ENCODE data around the gene SPSB3. TPM values are rescaled to one million over a fixed set of nuclear protein-coding genes. Genes with fewer than 3 reads are reported as not detected.

SPSB3 gene
- total RNA-seq, 1 donor from 2014 or later = 37.3 TPM

- intact Hi-C loops (cut with micrococcal nuclease) = no loop called here
Measured at GRCh38 chr16:1789643-1790045, 7.3 kb upstream of the SPSB3 start.

DNA sequence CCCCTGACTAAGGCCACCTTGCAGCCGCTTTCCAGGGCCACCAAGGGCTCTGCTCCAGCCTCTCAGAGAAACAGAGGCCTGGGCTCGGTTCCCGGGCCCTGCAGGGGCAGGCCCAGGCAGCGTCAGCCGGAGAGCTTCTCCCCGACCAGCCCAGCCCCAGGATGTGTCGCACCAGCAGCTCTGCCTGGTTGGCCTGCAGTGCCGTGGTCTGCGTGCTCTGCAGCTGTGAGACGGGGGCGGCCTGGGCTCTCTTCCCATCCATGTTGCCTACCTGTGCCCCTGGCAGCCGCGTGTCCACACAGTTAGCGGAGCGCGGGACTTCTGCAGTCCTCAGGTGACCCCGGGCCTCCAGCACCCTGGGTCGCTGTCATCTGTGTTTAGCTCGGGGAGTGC lies 6.3 kb upstream of the SPSB3 start:
- intact Hi-C loops (cut with micrococcal nuclease) = no loop called here

GRCh38 chr16:1788095-1788707 lies 5.8 kb upstream of the SPSB3 start:
- intact Hi-C loops (cut with micrococcal nuclease) = no loop called here

DNA sequence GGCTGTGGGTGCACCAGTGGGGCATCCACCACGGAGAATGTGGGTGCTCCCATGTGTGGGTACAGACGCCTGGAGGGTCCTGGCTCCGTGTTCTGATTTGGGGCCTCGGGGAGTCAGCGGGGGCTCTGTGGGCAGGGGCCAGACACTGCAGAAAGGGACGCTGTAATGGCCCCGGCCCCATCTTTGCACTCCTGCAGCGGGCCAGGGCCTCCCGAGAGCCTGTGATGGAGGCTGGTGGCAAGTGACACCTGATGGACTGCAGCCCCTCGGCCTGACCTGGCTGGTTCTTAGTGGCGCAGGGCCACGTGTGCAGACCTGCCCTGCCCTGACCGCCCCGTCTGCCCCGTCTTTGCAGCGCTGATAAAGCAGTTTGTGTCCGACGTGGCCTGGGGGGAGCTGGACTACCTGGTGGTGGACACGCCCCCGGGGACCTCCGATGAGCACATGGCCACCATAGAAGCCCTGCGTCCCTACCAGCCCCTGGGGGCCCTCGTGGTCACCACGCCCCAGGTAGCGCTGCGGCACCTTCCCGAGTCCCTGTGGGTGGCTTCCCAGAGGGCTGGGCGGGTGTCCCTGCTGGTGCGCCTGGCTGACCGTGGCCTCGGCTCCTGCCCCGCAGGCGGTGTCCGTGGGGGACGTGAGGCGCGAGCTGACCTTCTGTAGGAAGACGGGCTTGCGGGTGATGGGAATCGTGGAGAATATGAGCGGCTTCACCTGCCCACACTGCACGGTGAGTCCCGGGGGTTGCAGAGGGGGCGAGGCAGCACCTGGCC lies 5.1 kb upstream of the SPSB3 start:
- intact Hi-C loops (cut with micrococcal nuclease) = loop anchor here (1.0 kb wide), 1 partner anchor 32 kb away; no protein-coding TSS in a partner anchor

GRCh38 chr16:1787056-1787321 lies 4.6 kb upstream of the SPSB3 start:
- intact Hi-C loops (cut with micrococcal nuclease) = loop anchor here (1.0 kb wide), 1 partner anchor 32 kb away; no protein-coding TSS in a partner anchor

DNA sequence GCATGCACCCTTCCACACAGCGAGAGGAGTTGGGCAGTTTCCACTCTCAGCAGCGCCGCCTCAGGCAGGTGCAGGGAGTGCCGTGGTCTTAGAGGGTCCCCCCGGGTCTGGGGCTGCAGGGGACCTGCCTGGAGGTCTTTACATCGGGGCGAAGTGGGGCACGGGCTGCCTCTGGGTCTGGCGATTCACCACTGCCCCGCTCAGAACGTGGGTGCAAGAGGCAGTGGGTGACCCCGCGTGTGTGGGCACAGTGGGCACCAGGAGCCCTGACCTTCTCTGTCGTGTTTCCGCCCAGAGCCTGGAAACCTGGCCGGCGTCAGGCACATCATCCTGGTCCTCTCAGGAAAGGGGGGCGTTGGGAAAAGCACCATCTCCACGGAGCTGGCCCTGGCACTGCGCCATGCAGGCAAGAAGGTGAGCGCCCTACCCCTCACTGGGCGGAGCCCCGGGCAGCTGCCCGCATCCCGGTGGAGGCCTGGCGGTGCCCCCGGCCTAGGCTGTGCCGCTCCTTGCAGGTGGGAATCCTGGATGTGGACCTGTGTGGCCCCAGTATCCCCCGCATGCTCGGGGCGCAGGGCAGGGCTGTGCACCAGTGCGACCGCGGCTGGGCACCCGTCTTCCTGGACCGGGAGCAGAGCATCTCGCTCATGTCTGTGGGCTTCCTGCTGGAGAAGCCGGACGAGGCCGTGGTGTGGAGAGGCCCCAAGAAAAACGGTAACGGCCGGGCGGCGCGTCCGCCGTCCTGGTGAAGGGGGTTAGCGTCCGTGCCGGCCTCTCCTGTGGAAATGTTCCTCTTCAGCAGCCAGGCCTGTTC lies 4.1 kb upstream of the SPSB3 start:
- intact Hi-C loops (cut with micrococcal nuclease) = loop anchor here (1.0 kb wide), 1 partner anchor 33 kb away; no protein-coding TSS in a partner anchor

- intact Hi-C loops (cut with micrococcal nuclease) = no loop called here
Measured at GRCh38 chr16:1785846-1786170, 3.4 kb upstream of the SPSB3 start.

GRCh38 chr16:1784977-1785845 lies 2.8 kb upstream of the SPSB3 start:
- intact Hi-C loops (cut with micrococcal nuclease) = no loop called here

GRCh38 chr16:1781758-1782407 lies 488 bp downstream of the SPSB3 start:
- intact Hi-C loops (cut with micrococcal nuclease) = loop anchor here (1.0 to 2.0 kb wide), 6 partner anchors 9 to 373 kb away; partner anchors contain the start of genes HAGH, MAPK8IP3, MRPS34 and MSRB1

DNA sequence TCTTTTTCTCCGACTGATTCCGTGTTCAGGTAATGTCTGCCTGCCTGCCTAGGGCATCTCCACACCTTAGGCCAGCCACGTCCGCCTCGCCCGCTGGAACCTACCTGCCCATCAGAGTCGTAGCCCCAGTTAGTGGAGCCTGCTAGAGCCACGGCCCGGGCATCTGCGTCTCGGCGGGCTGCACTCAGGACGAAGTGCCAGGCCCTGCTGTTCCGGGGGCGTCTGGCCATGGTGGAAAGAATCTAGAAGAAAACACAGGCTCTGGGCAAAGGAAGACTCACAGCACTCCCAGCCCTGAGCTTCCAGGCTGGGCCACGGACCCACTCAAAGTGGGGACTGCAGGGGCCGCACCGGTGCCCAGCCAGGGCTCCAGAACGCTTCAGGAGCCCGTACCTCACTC lies 1.1 kb downstream of the SPSB3 start:
- intact Hi-C loops (cut with micrococcal nuclease) = no loop called here

DNA sequence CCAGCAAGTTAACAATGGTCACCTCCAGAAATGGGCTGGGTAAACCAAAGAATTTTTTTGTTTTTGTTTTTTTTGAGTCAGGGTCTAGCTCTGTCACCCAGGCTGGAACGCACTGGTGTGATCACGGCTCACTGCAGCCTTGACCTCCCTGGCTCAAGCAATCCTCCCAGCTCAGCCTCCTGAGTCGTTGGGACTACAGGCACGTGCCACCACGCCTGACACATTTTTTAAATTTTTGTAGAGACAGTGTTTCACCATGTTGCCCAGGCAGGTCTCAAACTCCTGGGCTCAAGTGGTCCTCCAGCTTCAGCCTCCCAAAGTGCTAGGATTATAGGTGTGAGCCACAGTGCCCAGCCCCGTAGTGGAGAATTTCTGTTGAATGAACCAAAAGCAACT lies 1.7 kb downstream of the SPSB3 start:
- intact Hi-C loops (cut with micrococcal nuclease) = no loop called here

GRCh38 chr16:1779741-1780676 lies 2.4 kb downstream of the SPSB3 start:
- intact Hi-C loops (cut with micrococcal nuclease) = loop anchor here (10.0 kb wide), 1 partner anchor 245 kb away; the partner anchor contains the start of gene TMEM204

- intact Hi-C loops (cut with micrococcal nuclease) = loop anchor here (10.0 kb wide), 1 partner anchor 244 kb away; the partner anchor contains the start of gene TMEM204
Measured at GRCh38 chr16:1779234-1779701, 3.1 kb downstream of the SPSB3 start.

- intact Hi-C loops (cut with micrococcal nuclease) = loop anchor here (10.0 kb wide), 1 partner anchor 244 kb away; the partner anchor contains the start of gene TMEM204
Measured at GRCh38 chr16:1778200-1779179, 3.9 kb downstream of the SPSB3 start.

DNA sequence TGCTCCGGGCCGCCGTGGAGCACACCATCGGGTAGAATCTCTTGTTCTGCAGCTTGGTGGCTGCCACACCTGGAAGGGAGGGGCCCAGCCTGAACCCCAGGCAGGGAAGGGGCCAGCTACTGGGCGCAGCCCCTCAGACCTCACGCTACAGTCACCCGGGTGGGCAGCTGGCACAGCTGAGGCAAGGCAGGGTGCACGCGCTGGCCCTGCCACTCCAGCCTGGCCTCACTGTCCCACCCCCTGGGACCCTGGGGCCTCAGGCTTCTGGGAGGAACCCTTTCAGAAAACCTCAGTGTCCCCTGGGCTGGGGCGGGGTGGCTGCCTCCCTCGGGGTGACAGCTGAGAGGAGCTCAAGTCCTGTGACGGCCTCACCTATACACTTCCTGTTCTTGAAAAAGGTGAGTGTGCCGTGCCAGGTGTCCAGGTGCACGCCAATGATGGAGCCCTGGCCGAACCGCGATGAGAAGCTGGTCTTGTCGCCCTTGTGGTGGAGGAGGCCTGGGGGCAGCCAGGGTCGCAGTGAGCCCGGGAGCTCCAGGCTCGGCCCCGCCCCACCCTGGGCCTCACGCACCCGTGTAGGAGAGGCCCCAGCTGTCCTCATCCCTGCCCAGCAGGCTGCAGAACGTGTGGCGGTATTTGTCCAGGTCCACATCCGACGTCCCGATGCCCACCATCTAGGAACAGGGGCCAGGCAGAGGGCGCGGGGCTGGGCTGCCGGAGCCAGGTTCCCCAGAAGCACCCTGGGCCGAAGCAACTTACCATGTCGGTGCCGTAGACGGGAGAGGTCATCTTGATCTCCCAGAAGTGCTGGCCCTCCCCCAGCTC lies 4.8 kb downstream of the SPSB3 start:
- intact Hi-C loops (cut with micrococcal nuclease) = loop anchor here (10.0 kb wide), 1 partner anchor 243 kb away; the partner anchor contains the start of gene TMEM204

- intact Hi-C loops (cut with micrococcal nuclease) = loop anchor here (10.0 kb wide), 1 partner anchor 242 kb away; the partner anchor contains the start of gene TMEM204
Measured at GRCh38 chr16:1776991-1777374, 5.4 kb downstream of the SPSB3 start.

- intact Hi-C loops (cut with micrococcal nuclease) = loop anchor here (10.0 kb wide), 1 partner anchor 242 kb away; the partner anchor contains the start of gene TMEM204
Measured at GRCh38 chr16:1776672-1776955, 5.8 kb downstream of the SPSB3 start.

Data from T-helper 1 cell treated with Interleukin-12 subunit alpha and Interleukin-12 subunit beta and Interleukin-4 antibody, amounts not matched to agents 30 ng/mL and 1 ng/mL, for 36 hours (primary cell).